DND-41 (cell line): ENCODE data around the gene ELN.

Experiments
- ATAC-seq: fragments of 200-7000 bp; cut with Tn5 transposase; 3 replicates; pipeline ENCODE4 v1.9.1; 2021; ENCODE audit warnings: low read depth; ENCODE audit not compliant: insufficient read depth
- DNase-seq: peaks from one replicate; pipeline ENCODE4 v3.0.0-alpha.2; 2020
- H2AFZ ChIP-seq: 2 replicates; pipeline ENCODE4 v1.6.0; 2012; ENCODE audit warnings: low read depth, low read length
- H3K27ac ChIP-seq: 2 replicates; pipeline ENCODE4 v1.5.1; 2012; ENCODE audit warnings: low read length, inconsistent platforms
- H3K27me3 ChIP-seq: fragments of 200-600 bp; sonication (generic); 2 replicates; pipeline ENCODE4 v1.6.0; 2012; ENCODE audit warnings: low read length, mild to moderate bottlenecking, inconsistent platforms; ENCODE audit not compliant: insufficient read depth, poor library complexity
- H3K36me3 ChIP-seq: 2 replicates; pipeline ENCODE4 v1.5.1; 2012; ENCODE audit warnings: low read length, inconsistent platforms; ENCODE audit not compliant: insufficient read depth
- H3K4me1 ChIP-seq: 2 replicates; pipeline ENCODE4 v1.5.1; 2012; ENCODE audit warnings: mild to moderate bottlenecking, low read length; ENCODE audit not compliant: insufficient read depth
- H3K4me2 ChIP-seq: 2 replicates; pipeline ENCODE4 v1.6.0; 2012; ENCODE audit warnings: mild to moderate bottlenecking, moderate library complexity, low read length, inconsistent platforms; ENCODE audit not compliant: insufficient read depth
- H3K4me3 ChIP-seq, 2 experiments: fragments of 200-600 bp in 1 of 2; shearing (Covaris generic) in 1 of 2; 2 replicates each; pipeline ENCODE4 v1.5.1; 2012 to 2016; ENCODE audit warnings: inconsistent platforms in 2 of 2, low read length in 2 of 2, mild to moderate bottlenecking in 2 of 2, low read depth in 1 of 2, moderate library complexity in 1 of 2
- H3K79me2 ChIP-seq: 2 replicates; pipeline ENCODE4 v1.6.0; 2012; ENCODE audit warnings: low read length, inconsistent platforms; ENCODE audit not compliant: insufficient read depth
- H3K9ac ChIP-seq: 2 replicates; pipeline ENCODE4 v1.6.0; 2012; ENCODE audit warnings: low read depth, mild to moderate bottlenecking, inconsistent platforms, low read length, moderate library complexity
- H3K9me3 ChIP-seq: 2 replicates; pipeline ENCODE4 v1.5.1; 2012; ENCODE audit warnings: low read length, moderate library complexity, mild to moderate bottlenecking, inconsistent platforms; ENCODE audit not compliant: insufficient read depth, severe bottlenecking
- H4K20me1 ChIP-seq: 2 replicates; pipeline ENCODE4 v1.6.0; 2012; ENCODE audit warnings: low read length; ENCODE audit not compliant: insufficient read depth
- EZH2 ChIP-seq: IDR thresholded peaks from 3 replicates; pipeline ENCODE4 v1.6.1; 2012; ENCODE audit warnings: borderline replicate concordance, low read depth, mild to moderate bottlenecking, moderate library complexity, low read length, inconsistent platforms; ENCODE audit not compliant: severe bottlenecking
- TF ChIP-seq, protein P1 (sequence below): IDR thresholded peaks from 2 replicates; pipeline ENCODE4 v1.5.1; 2012; ENCODE audit warnings: borderline replicate concordance, low read length, moderate library complexity, mild to moderate bottlenecking; ENCODE audit not compliant: poor library complexity, severe bottlenecking; ENCODE audit errors: extremely low read depth

ELN gene

DNA sequence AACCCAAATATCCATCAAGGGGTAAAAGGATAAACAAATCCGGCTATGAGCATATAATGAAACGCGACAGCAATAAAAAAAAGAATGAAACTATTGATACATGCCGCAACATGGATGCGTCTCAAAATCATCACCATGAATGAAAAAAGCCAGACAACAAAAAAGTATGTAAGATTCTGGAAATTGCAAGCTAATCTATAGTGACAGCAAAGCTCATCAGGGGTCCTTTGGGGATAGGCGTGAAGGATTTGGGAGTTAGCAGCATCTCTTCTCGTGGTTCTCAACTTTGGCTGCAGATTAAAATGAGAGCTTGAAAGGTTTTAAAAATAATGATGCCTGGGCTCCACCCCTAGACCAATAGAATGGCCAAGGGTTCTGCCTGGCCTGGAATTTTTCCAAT is 46.0 kb upstream of the ELN start:
- Histone ChIP-seq H3K9me3 (no peaks in the 10 kb centered on the region), H3K9ac (no peak overlapping the region), H3K4me2 (no peak overlapping the region), H3K4me3 (no peak overlapping the region), H3K4me1 (no peaks in the 10 kb centered on the region), H3K27ac (no peak overlapping the region), H4K20me1 (no peaks in the 10 kb centered on the region), H2AFZ (no peak overlapping the region), H3K36me3 (no peaks in the 10 kb centered on the region), H3K79me2 (no peaks in the 10 kb centered on the region), H3K27me3 (no peaks in the 10 kb centered on the region)
- TF ChIP-seq, protein P1, sequence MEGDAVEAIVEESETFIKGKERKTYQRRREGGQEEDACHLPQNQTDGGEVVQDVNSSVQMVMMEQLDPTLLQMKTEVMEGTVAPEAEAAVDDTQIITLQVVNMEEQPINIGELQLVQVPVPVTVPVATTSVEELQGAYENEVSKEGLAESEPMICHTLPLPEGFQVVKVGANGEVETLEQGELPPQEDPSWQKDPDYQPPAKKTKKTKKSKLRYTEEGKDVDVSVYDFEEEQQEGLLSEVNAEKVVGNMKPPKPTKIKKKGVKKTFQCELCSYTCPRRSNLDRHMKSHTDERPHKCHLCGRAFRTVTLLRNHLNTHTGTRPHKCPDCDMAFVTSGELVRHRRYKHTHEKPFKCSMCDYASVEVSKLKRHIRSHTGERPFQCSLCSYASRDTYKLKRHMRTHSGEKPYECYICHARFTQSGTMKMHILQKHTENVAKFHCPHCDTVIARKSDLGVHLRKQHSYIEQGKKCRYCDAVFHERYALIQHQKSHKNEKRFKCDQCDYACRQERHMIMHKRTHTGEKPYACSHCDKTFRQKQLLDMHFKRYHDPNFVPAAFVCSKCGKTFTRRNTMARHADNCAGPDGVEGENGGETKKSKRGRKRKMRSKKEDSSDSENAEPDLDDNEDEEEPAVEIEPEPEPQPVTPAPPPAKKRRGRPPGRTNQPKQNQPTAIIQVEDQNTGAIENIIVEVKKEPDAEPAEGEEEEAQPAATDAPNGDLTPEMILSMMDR = no peak
- TF ChIP-seq EZH2 = no peak
- ATAC-seq (no peak), DNase-seq (no peak)

DNA sequence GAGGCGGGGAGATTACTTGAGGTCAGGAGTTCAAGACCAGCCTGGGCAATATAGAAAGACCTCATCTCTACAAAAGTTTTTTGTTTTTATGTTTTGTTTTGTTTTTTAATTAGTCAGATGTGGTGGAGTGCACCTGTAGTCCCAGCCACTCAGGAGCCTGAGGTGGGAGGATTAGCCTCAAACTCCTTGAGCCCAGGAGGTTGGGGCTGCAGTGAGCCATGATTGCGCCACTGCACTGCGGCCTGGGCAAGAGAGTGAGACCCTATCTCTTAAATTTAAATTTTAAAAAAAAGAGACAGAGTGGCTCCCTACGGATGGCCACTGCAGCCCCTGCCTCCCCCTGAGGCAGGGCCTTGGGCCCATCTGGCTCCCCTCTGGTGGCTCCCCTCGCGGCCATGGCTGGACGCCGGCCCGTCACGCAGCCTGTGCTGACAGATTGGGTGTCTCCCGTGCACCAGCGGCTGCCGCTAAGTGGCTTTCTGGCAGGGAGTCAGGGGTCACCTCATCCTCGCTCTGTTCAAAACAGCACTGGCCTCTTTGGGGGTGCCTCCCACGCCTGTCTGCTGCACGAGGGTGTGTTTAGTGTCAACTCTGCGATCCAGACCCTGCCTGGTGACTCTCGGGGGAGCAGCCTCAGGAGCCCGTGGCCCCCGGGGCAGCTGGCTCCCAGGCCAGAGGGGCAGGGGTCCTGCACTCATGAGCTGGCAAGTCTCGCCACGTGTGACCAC is 44.4 kb upstream of the ELN start:
- Histone ChIP-seq H3K27me3 (no peaks in the 10 kb centered on the region), H3K4me1 (no peaks in the 10 kb centered on the region), H3K4me2 (no peak overlapping the region), H3K36me3 (no peaks in the 10 kb centered on the region), H3K9me3 (no peaks in the 10 kb centered on the region), H3K4me3 (no peak overlapping the region), H3K9ac (no peak overlapping the region), H3K79me2 (no peaks in the 10 kb centered on the region), H2AFZ (no peak overlapping the region), H3K27ac (no peak overlapping the region), H4K20me1 (no peaks in the 10 kb centered on the region)
- no peak for ATAC-seq
- DNase-seq = no peak
- TF ChIP-seq EZH2 = no peak
- TF ChIP-seq, protein P1 = no peak

DNA sequence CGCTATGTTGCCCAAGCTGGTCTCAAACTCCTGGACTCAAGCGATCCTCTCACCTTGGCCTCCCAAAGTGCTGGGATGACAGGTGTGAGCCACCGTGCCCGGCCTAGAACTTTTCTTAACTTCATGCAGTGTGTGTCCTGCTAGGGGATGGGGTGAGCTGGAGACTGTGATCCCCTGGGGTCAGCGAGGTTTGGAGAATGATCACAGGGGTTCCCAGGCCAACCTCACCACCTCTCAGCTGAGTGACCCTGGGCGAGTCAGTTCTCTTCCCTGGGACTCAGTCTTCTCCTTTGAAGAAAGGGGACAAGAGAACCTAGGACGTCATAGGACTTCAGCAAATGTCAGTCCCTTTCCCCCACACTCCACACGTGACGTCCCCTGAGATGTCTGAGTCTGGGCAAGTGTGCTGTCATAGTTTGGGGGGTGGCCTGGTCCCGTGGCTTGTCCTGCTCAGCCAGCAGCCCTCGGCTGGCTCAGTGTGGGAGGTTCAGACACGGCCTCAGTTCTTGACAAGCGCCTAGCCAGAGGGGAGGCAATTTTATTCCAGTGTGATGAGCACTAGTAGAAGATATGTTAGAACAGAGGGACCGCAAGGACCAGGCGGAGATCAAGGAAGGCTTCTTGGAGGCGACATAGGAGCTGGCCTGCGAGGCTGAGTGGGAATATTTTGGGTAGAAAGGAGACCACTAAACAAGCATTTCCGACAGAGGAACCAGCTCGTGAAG is 43.3 kb upstream of the ELN start:
- Histone ChIP-seq H3K4me3 (no peak overlapping the region), H4K20me1 (no peaks in the 10 kb centered on the region), H3K9ac (no peak overlapping the region), H3K79me2 (no peaks in the 10 kb centered on the region), H3K4me1 (no peaks in the 10 kb centered on the region), H3K4me2 (no peak overlapping the region), H3K36me3 (no peaks in the 10 kb centered on the region), H3K27ac (no peak overlapping the region), H2AFZ (no peak overlapping the region), H3K9me3 (no peaks in the 10 kb centered on the region), H3K27me3 (no peaks in the 10 kb centered on the region)
- TF ChIP-seq EZH2 = no peak
- TF ChIP-seq, protein P1 = no peak
- DNase-seq = no peak
- no peak for ATAC-seq
